H1 (cell line): ENCODE results near the gene KXD1. TPM values are rescaled to one million over a fixed set of nuclear protein-coding genes. Genes with fewer than 3 reads are reported as not detected.

Experiments
- CTCF ChIA-PET: fragments of 300-600 bp; sonication (Branson Sonifier 250); formaldehyde crosslinking; loops from one replicate; lab custom pipeline; 2021; ENCODE audit not compliant: partially characterized antibody; lab: Charles Lee
- POLR2A ChIA-PET: fragments of 300-600 bp; sonication (Branson Sonifier 250); formaldehyde crosslinking; loops from one replicate; lab custom pipeline; 2021; ENCODE audit warnings: inconsistent platforms; ENCODE audit not compliant: partially characterized antibody; lab: Charles Lee
- DNase-seq, 2 experiments: peaks; one replicate each; pipeline versions ENCODE4 v3.0.0 to v3.0.0-alpha.2; 2010 to 2022; ENCODE audit warnings: low spot score in 2 of 2, low read depth in 1 of 2, mixed read lengths in 1 of 2
- FAIRE-seq: peaks from 2 replicates; lab custom pipeline; 2011; peaks lifted over from hg19 to GRCh38; lab: Jason Lieb, UNC
- H2AFZ ChIP-seq: 2 replicates; pipeline ENCODE4 v1.8.1; 2012; ENCODE audit warnings: low read length, inconsistent platforms
- H2AK5ac ChIP-seq: 2 replicates; pipeline ENCODE4 v1.6.1; 2013; ENCODE audit warnings: low read depth, low read length
- H2BK120ac ChIP-seq: replicated peaks from 2 replicates; pipeline ENCODE3; 2013; ENCODE audit warnings: low read depth, low read length, inconsistent platforms
- H2BK12ac ChIP-seq: 2 replicates; pipeline ENCODE4 v1.6.1; 2013; ENCODE audit warnings: low read depth, low read length
- H2BK15ac ChIP-seq: 2 replicates; pipeline ENCODE4 v1.6.1; 2013; ENCODE audit warnings: low read length
- H2BK20ac ChIP-seq: 2 replicates; pipeline ENCODE4 v1.6.1; 2013; ENCODE audit warnings: low read length
- H2BK5ac ChIP-seq: 2 replicates; pipeline ENCODE4 v1.6.1; 2013; ENCODE audit warnings: low read depth, low read length
- H3K14ac ChIP-seq: 2 replicates; pipeline ENCODE4 v1.6.1; 2013; ENCODE audit warnings: inconsistent platforms; ENCODE audit not compliant: insufficient read length
- H3K18ac ChIP-seq: 2 replicates; pipeline ENCODE4 v1.6.1; 2013; ENCODE audit warnings: low read length; ENCODE audit errors: extremely low read depth
- H3K23ac ChIP-seq: 2 replicates; pipeline ENCODE4 v1.6.1; 2013; ENCODE audit warnings: inconsistent platforms; ENCODE audit not compliant: insufficient read length
- H3K23me2 ChIP-seq: 2 replicates; pipeline ENCODE4 v1.6.1; 2013; ENCODE audit warnings: low read depth, low read length
- H3K27ac ChIP-seq: 2 replicates; pipeline ENCODE4 v1.6.1; 2011; ENCODE audit warnings: low read depth, low read length, inconsistent platforms
- H3K27me3 ChIP-seq, 4 experiments: replicated peaks in 1 of 4; 1 replicate in 1 of 4; 2 replicates in 3 of 4; pipeline versions ENCODE4 v1.6.1 to v1.8.1; 2011 to 2013; ENCODE audit warnings: low read length in 3 of 4, mild to moderate bottlenecking in 3 of 4, inconsistent platforms in 2 of 4, mixed read lengths in 2 of 4, moderate library complexity in 1 of 4; ENCODE audit not compliant: control insufficient read depth in 3 of 4, insufficient read depth in 3 of 4; ENCODE audit errors: extremely low read depth in 1 of 4
- H3K36me3 ChIP-seq, 4 experiments: 2 replicates each; pipeline versions ENCODE4 v1.6.1 to v1.8.1; 2011 to 2013; ENCODE audit warnings: mild to moderate bottlenecking in 4 of 4, low read length in 3 of 4, moderate library complexity in 2 of 4, control low read depth in 1 of 4, inconsistent platforms in 1 of 4; ENCODE audit not compliant: insufficient read depth in 4 of 4, control insufficient read depth in 2 of 4
- H3K4ac ChIP-seq: replicated peaks from 2 replicates; pipeline ENCODE3; 2013; ENCODE audit warnings: low read length, low read depth, mixed read lengths, inconsistent platforms; ENCODE audit not compliant: insufficient read length
- H3K4me1 ChIP-seq, 4 experiments: replicated peaks in 1 of 4; 1 replicate in 1 of 4; 2 replicates in 3 of 4; pipeline versions ENCODE4 v1.6.1 to v1.8.1; 2011 to 2013; ENCODE audit warnings: low read length in 3 of 4, inconsistent platforms in 2 of 4, mixed read lengths in 1 of 4; ENCODE audit not compliant: insufficient read depth in 4 of 4, control insufficient read depth in 3 of 4
- H3K4me2 ChIP-seq, 2 experiments: 2 replicates each; pipeline versions ENCODE4 v1.6.1 to v1.8.1; 2011 to 2013; ENCODE audit warnings: low read depth in 2 of 2, low read length in 2 of 2, control low read depth in 1 of 2, inconsistent platforms in 1 of 2, mild to moderate bottlenecking in 1 of 2; ENCODE audit not compliant: insufficient read depth in 1 of 2
- H3K4me3 ChIP-seq, 4 experiments: fragments of 200-600, 300-600 bp in 1 of 4; sonication (generic), shearing (Covaris generic), sonication (Bioruptor Twin) in 1 of 4; 2 replicates each; pipeline versions ENCODE4 v1.5.1 to v1.8.1; 2011 to 2016; ENCODE audit warnings: low read length in 4 of 4, low read depth in 3 of 4, control low read depth in 2 of 4, inconsistent platforms in 2 of 4, mild to moderate bottlenecking in 2 of 4, mixed read lengths in 1 of 4, moderate library complexity in 1 of 4; ENCODE audit not compliant: insufficient read depth in 2 of 4; ENCODE audit errors: extremely low read depth in 1 of 4
- H3K56ac ChIP-seq: replicated peaks from 2 replicates; pipeline ENCODE3; 2013; ENCODE audit warnings: low read depth, mild to moderate bottlenecking, mixed read lengths, low read length, inconsistent platforms; ENCODE audit not compliant: insufficient read length
- H3K79me1 ChIP-seq: 2 replicates; pipeline ENCODE4 v1.6.1; 2013; ENCODE audit warnings: low read depth, low read length, control low read depth
- H3K79me2 ChIP-seq, 2 experiments: 2 replicates each; pipeline versions ENCODE4 v1.6.1 to v1.8.1; 2012 to 2013; ENCODE audit warnings: low read length in 2 of 2, mild to moderate bottlenecking in 2 of 2, inconsistent platforms in 1 of 2; ENCODE audit not compliant: insufficient read depth in 2 of 2, control insufficient read depth in 1 of 2
- H3K9ac ChIP-seq, 4 experiments: replicated peaks in 1 of 4; 1 replicate in 1 of 4; 2 replicates in 3 of 4; pipeline versions ENCODE4 v1.6.1 to v1.8.1; 2011 to 2013; ENCODE audit warnings: low read depth in 3 of 4, low read length in 3 of 4, control low read depth in 2 of 4, mild to moderate bottlenecking in 2 of 4, moderate library complexity in 2 of 4, inconsistent platforms in 1 of 4; ENCODE audit errors: extremely low read depth in 1 of 4
- H3K9me3 ChIP-seq, 2 experiments: 2 replicates each; pipeline versions ENCODE4 v1.6.1 to v1.8.1; 2012 to 2013; ENCODE audit warnings: mild to moderate bottlenecking in 2 of 2, moderate library complexity in 2 of 2, control low read depth in 1 of 2, inconsistent platforms in 1 of 2, low read depth in 1 of 2, low read length in 1 of 2, mixed read lengths in 1 of 2; ENCODE audit not compliant: insufficient read depth in 2 of 2
- H4K20me1 ChIP-seq, 2 experiments: replicated peaks in 1 of 2; 2 replicates each; pipeline versions ENCODE3 to v1.8.1; 2011 to 2013; ENCODE audit warnings: inconsistent platforms in 2 of 2, low read length in 2 of 2, mild to moderate bottlenecking in 1 of 2; ENCODE audit not compliant: insufficient read depth in 2 of 2, control insufficient read depth in 1 of 2
- H4K5ac ChIP-seq: 2 replicates; pipeline ENCODE4 v1.6.1; 2013; ENCODE audit warnings: low read length, low read depth, mixed read lengths, inconsistent platforms; ENCODE audit not compliant: insufficient read length
- H4K8ac ChIP-seq: 2 replicates; pipeline ENCODE4 v1.8.0; 2013; ENCODE audit warnings: mild to moderate bottlenecking, moderate library complexity, low read length, inconsistent platforms; ENCODE audit not compliant: insufficient read depth; ENCODE audit errors: extremely low read depth
- H4K91ac ChIP-seq: replicated peaks from 2 replicates; pipeline ENCODE3; 2013; ENCODE audit warnings: low read length, mixed read lengths, inconsistent platforms; ENCODE audit not compliant: insufficient read length
- BCL11A ChIP-seq, 2 experiments: IDR thresholded peaks; one replicate each; pipeline ENCODE4 v1.6.1; 2011; ENCODE audit warnings: low read depth in 2 of 2, low read length in 2 of 2, mild to moderate bottlenecking in 2 of 2
- CTBP2 ChIP-seq: IDR thresholded peaks from 2 replicates; pipeline ENCODE4 v1.7.0; 2011; ENCODE audit warnings: borderline replicate concordance, mild to moderate bottlenecking, moderate library complexity, mixed read lengths, low read length; ENCODE audit not compliant: insufficient read depth, insufficient read length
- HDAC6 ChIP-seq: IDR thresholded peaks from one replicate; pipeline ENCODE4 v1.7.1; 2012; ENCODE audit warnings: low read depth, mild to moderate bottlenecking, inconsistent platforms, low read length, moderate library complexity
- KDM4A ChIP-seq: IDR thresholded peaks from one replicate; pipeline ENCODE4 v1.7.1; 2012; ENCODE audit warnings: low read depth, mild to moderate bottlenecking, moderate library complexity, low read length, inconsistent platforms; ENCODE audit not compliant: severe bottlenecking
- PHF8 ChIP-seq: fragments of 200-600 bp; sonication (generic); conservative IDR thresholded peaks from 2 replicates; pipeline ENCODE4 v1.7.1; 2012; ENCODE audit warnings: low read depth, mild to moderate bottlenecking, inconsistent platforms, low read length, moderate library complexity
- RXRA ChIP-seq: IDR thresholded peaks from 2 replicates; pipeline ENCODE4 v1.6.1; 2011; ENCODE audit warnings: low read depth, mild to moderate bottlenecking, low read length, moderate library complexity; ENCODE audit not compliant: insufficient read depth
- SP2 ChIP-seq: IDR thresholded peaks from 2 replicates; pipeline ENCODE4 v1.6.1; 2012; ENCODE audit warnings: mild to moderate bottlenecking, low read length, inconsistent platforms
- SP4 ChIP-seq: IDR thresholded peaks from 2 replicates; pipeline ENCODE4 v1.6.1; 2012; ENCODE audit warnings: low read length, inconsistent platforms
- TCF12 ChIP-seq: IDR thresholded peaks from 2 replicates; pipeline ENCODE4 v1.6.1; 2011; ENCODE audit warnings: low read depth, mild to moderate bottlenecking, low read length
- USF2 ChIP-seq: IDR thresholded peaks from 2 replicates; pipeline ENCODE4 v1.6.1; 2011; ENCODE audit warnings: low read length, improper control_type of control experiment
- WGBS, 2 experiments: shearing (Covaris generic) in 1 of 2; methylation state at CpG; one replicate each; pipeline versions ENCODE4 v1.1.6 to v1.1.7; 2013 to 2015; ENCODE audit warnings: low lambda C conversion rate in 2 of 2, mixed read lengths in 2 of 2, inconsistent platforms in 1 of 2, low coverage in 1 of 2, missing lambda C conversion rate in 1 of 2; ENCODE audit not compliant: insufficient replicate concordance in 2 of 2, insufficient coverage in 1 of 2, insufficient read length in 1 of 2; ENCODE audit errors: extremely low coverage in 1 of 2, missing lambda C conversion rate in 1 of 2; 5-methylcytosine and 5-hydroxymethylcytosine counted together
- polyA plus RNA-seq, 7 experiments: library from polyadenylated mRNA; depleted of rRNA in 3 of 7; stranded (reverse) in 5 of 7; unstranded in 2 of 7; fragments of >200 nt in 5 of 7; fragments of 200-250 nt in 2 of 7; gene quantifications; 1 replicate in 5 of 7; 2 replicates in 1 of 7; 4 replicates in 1 of 7; pipeline versions ENCODE4 v1.2.1 to v1.2.3, GENCODE V29; 2011 to 2013; ENCODE audit warnings: missing spikeins in 2 of 7, mixed read lengths in 2 of 7
- total RNA-seq: library from RNA; stranded (reverse); fragmentation: NEBNext Ultra II Directional; extraction: Animal tissue kit (Norgen Biotek cat#: 25700); gene quantifications from 2 replicates; pipeline ENCODE4 v1.2.1, GENCODE V29; 2021
- TF ChIP-seq, protein P1 (sequence below): IDR thresholded peaks from 2 replicates; pipeline ENCODE4 v1.6.1; 2012; ENCODE audit warnings: low read length, inconsistent platforms

The KXD1 gene
- total and polyA plus RNA-seq, 2 of the 8 experiments (the other 6 are each of a cell fraction or from before 2014, with no cell fraction given), result 115 to 267 TPM

DNA sequence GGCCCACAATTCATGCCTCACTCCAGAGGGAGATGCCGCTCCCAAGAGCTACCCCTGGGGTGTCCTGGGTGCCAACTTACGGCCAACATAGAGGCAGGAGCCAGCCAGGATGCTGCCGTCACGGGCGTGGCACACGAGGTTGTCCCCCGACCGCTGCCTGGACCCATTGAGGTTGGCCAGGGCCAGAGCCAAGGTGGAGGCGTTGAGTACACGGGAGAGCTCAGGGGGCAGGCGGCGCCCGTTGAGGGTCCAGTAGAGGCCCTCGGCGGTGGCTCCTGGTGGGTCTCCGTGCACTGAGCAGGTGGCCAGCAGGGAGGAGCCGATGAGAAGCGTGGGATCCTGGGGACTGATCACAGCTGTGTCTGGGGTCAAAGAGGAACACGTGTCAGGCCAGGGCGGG is 41.8 kb downstream of the KXD1 start:
- Histone ChIP-seq H2BK5ac (no peak overlapping the region), H3K9ac (no peak overlapping the region), H3K36me3 (no peaks in the 10 kb centered on the region), H3K23ac (no peak overlapping the region), H3K14ac (no peak overlapping the region), H3K4me2 (no peak overlapping the region), H2BK20ac (no peak overlapping the region), H2BK120ac (no peak overlapping the region), H3K23me2 (peaks cover 6% of the 10 kb centered on the region), H3K4me1 (peaks cover 3 to 33% (median 23%) of the 10 kb centered on the region in 4 experiments), H4K20me1 (peaks cover 0 to 4% of the 10 kb centered on the region in 2 experiments), H3K56ac (no peak overlapping the region), H2AK5ac (no peak overlapping the region), H3K27ac (no peak overlapping the region), H3K27me3 (peaks cover 15 to 37% (median 33%) of the 10 kb centered on the region in 4 experiments), H3K4me3 (no peak overlapping the region), H2AFZ (no peak overlapping the region), H3K9me3 (no peaks in the 10 kb centered on the region), H4K5ac (no peak overlapping the region), H4K91ac (no peak overlapping the region), H3K18ac (no peak overlapping the region), H2BK12ac (no peak overlapping the region), H3K79me1 (no peaks in the 10 kb centered on the region), H4K8ac (no peak overlapping the region), H3K79me2 (no peaks in the 10 kb centered on the region), H3K4ac (no peak overlapping the region), H2BK15ac (no peak overlapping the region)
- ChIA-PET CTCF (interaction anchor here (1.6 to 12.5 kb wide), 4 partner anchors 10 to 130 kb away, joined by 5 to 139 read pairs (median 10); partner anchors contain the start of gene REX1BD), POLR2A (interaction anchor here (3.1 kb wide), 1 partner anchor 10 kb away, joined by 18 read pairs; the partner anchor contains the start of gene REX1BD)
- 81% methylated on average over 20 of the region's 20 CpGs; no CpG with 5 or more reads in 1 of the 2 experiments for WGBS, 2 experiments
- FAIRE-seq, result no peak
- no peak for DNase-seq
- TF ChIP-seq BCL11A (IDR thresholded peaks at IDR 0.05; ENCODE audit: low read depth in 2 of 2, low read length in 2 of 2) (no peak), CTBP2 (no peak), SP2 (no peak), TCF12 (no peak), RXRA (no peak), SP4 (no peak), KDM4A (no peak), HDAC6 (no peak), USF2 (no peak), PHF8 (no peak)
- TF ChIP-seq, protein P1, sequence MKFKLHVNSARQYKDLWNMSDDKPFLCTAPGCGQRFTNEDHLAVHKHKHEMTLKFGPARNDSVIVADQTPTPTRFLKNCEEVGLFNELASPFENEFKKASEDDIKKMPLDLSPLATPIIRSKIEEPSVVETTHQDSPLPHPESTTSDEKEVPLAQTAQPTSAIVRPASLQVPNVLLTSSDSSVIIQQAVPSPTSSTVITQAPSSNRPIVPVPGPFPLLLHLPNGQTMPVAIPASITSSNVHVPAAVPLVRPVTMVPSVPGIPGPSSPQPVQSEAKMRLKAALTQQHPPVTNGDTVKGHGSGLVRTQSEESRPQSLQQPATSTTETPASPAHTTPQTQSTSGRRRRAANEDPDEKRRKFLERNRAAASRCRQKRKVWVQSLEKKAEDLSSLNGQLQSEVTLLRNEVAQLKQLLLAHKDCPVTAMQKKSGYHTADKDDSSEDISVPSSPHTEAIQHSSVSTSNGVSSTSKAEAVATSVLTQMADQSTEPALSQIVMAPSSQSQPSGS, result no peak
